GM12872 (cell line): Measurements from ENCODE around the gene MOGAT1.

Experiments
- CTCF ChIP-seq: IDR thresholded peaks from 3 replicates; pipeline ENCODE4 v1.5.1; 2011; ENCODE audit warnings: low read depth, mild to moderate bottlenecking, low read length, moderate library complexity; ENCODE audit not compliant: insufficient read depth

The MOGAT1 gene

GRCh38 chr2:222713002-222713401 is 41.5 kb downstream of the MOGAT1 start:
- no peak for TF ChIP-seq CTCF

GRCh38 chr2:222714361-222715241 is 43.1 kb downstream of the MOGAT1 start:
- TF ChIP-seq CTCF = no peak

- no peak for TF ChIP-seq CTCF
Measured at GRCh38 chr2:222715742-222716141, 44.3 kb downstream of the MOGAT1 start.

GRCh38 chr2:222722327-222722946 is 51.0 kb downstream of the MOGAT1 start:
- TF ChIP-seq CTCF = no peak

- no peak for TF ChIP-seq CTCF
Measured at GRCh38 chr2:222724208-222724607, 52.8 kb downstream of the MOGAT1 start.

- TF ChIP-seq CTCF = no peak
Measured at GRCh38 chr2:222728621-222729020, 57.2 kb downstream of the MOGAT1 start.

- TF ChIP-seq CTCF = no peak
Measured at GRCh38 chr2:222730366-222730999, 59.0 kb downstream of the MOGAT1 start.
